Smooth muscle cell (in vitro differentiated cells): ENCODE results near the gene GRK6. TPM values are rescaled to one million over a fixed set of nuclear protein-coding genes. Genes with fewer than 3 reads are reported as not detected.
A peak's percentile ranks its signal among the peaks of the same experiment; 100 is the strongest.

Source experiments
- DNase-seq: peaks from one replicate; lab custom pipeline; 2025; ENCODE audit not compliant: unreplicated experiment; lab: John Stamatoyannopoulos, UW
- H2AFZ ChIP-seq: fragments of 200-600 bp; sonication (generic); 2 replicates; pipeline ENCODE4 v1.6.0; 2016; ENCODE audit warnings: antibody characterized with exemption, low read depth, mild to moderate bottlenecking
- H3F3A ChIP-seq: fragments of 200-600 bp; sonication (generic); 2 replicates; pipeline ENCODE4 v1.6.0; 2017; ENCODE audit warnings: antibody characterized with exemption, low read depth
- H3K27ac ChIP-seq: fragments of 200-600 bp; sonication (generic); 2 replicates; pipeline ENCODE4 v1.5.1; 2016; ENCODE audit warnings: low read depth, mild to moderate bottlenecking
- H3K27me3 ChIP-seq: fragments of 200-600 bp; sonication (generic); 2 replicates; pipeline ENCODE4 v1.6.1; 2016; ENCODE audit warnings: low read depth, mild to moderate bottlenecking
- H3K36me3 ChIP-seq: fragments of 200-600 bp; sonication (generic); 2 replicates; pipeline ENCODE4 v1.5.1; 2016; ENCODE audit warnings: low read depth
- H3K4me1 ChIP-seq: fragments of 200-600 bp; sonication (generic); 2 replicates; pipeline ENCODE4 v1.5.1; 2016; ENCODE audit warnings: low read depth
- H3K4me2 ChIP-seq: fragments of 200-600 bp; sonication (generic); 2 replicates; pipeline ENCODE4 v1.6.0; 2016; ENCODE audit warnings: mild to moderate bottlenecking
- H3K4me3 ChIP-seq: fragments of 200-600 bp; sonication (generic); 2 replicates; pipeline ENCODE4 v1.5.1; 2016; ENCODE audit warnings: mild to moderate bottlenecking
- H3K79me2 ChIP-seq: fragments of 200-600 bp; sonication (generic); 2 replicates; pipeline ENCODE4 v1.6.0; 2016; ENCODE audit warnings: low read depth, mild to moderate bottlenecking
- H3K9ac ChIP-seq: fragments of 200-600 bp; sonication (generic); 2 replicates; pipeline ENCODE4 v1.6.0; 2016; ENCODE audit warnings: low read depth
- H3K9me3 ChIP-seq: fragments of 200-600 bp; sonication (generic); replicated peaks from 2 replicates; pipeline ENCODE4 v1.5.1; 2016; ENCODE audit warnings: low read depth
- H4K20me1 ChIP-seq: fragments of 200-600 bp; sonication (generic); 2 replicates; pipeline ENCODE4 v1.6.0; 2016; ENCODE audit warnings: low read depth
- WGBS: methylation state at CpG from one replicate; pipeline ENCODE4 v1.1.7; 2016; ENCODE audit warnings: low lambda C conversion rate; 5-methylcytosine and 5-hydroxymethylcytosine counted together
- polyA plus RNA-seq: library from polyadenylated mRNA; unstranded; fragments of >200 nt; fragmentation: Nextera tagmentation; extraction: Ambion mirVana; gene quantifications from 2 replicates; pipeline ENCODE4 v1.2.1, GENCODE V29; 2016
- total RNA-seq: library from RNA; depleted of rRNA; stranded (reverse); fragments of >200 nt; gene quantifications from 2 replicates; pipeline ENCODE4 v1.2.3, GENCODE V29; 2014
- TF ChIP-seq, protein P1 (sequence below): fragments of 200-600 bp; sonication (generic); IDR thresholded peaks from 2 replicates; pipeline ENCODE4 v1.5.1; 2017; ENCODE audit warnings: borderline replicate concordance, mild to moderate bottlenecking, antibody characterized with exemption; ENCODE audit not compliant: insufficient read depth, poor library complexity, severe bottlenecking

The GRK6 gene
- total and polyA plus RNA-seq, 2 experiments from 2014 or later = 20.8 to 28.5 TPM

- WGBS = 19% methylated on average over 21 of the region's 21 CpGs
- no peak overlapping the region for H3K4me3 ChIP-seq
- no peaks in the 10 kb centered on the region for H3K27me3 ChIP-seq
- peaks cover 3% of the 10 kb centered on the region for H4K20me1 ChIP-seq
- no peaks in the 10 kb centered on the region for H3K4me1 ChIP-seq
- H3K36me3 ChIP-seq = no peaks in the 10 kb centered on the region
- H3K4me2 ChIP-seq = peak overlapping the region; percentile 63
- H3K9me3 ChIP-seq = no peaks in the 10 kb centered on the region
- TF ChIP-seq, protein P1, sequence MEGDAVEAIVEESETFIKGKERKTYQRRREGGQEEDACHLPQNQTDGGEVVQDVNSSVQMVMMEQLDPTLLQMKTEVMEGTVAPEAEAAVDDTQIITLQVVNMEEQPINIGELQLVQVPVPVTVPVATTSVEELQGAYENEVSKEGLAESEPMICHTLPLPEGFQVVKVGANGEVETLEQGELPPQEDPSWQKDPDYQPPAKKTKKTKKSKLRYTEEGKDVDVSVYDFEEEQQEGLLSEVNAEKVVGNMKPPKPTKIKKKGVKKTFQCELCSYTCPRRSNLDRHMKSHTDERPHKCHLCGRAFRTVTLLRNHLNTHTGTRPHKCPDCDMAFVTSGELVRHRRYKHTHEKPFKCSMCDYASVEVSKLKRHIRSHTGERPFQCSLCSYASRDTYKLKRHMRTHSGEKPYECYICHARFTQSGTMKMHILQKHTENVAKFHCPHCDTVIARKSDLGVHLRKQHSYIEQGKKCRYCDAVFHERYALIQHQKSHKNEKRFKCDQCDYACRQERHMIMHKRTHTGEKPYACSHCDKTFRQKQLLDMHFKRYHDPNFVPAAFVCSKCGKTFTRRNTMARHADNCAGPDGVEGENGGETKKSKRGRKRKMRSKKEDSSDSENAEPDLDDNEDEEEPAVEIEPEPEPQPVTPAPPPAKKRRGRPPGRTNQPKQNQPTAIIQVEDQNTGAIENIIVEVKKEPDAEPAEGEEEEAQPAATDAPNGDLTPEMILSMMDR = no peak
- peaks cover 11% of the 10 kb centered on the region for H3F3A ChIP-seq
- no peak overlapping the region for H2AFZ ChIP-seq
- peak overlapping the region; percentile 87 for H3K27ac ChIP-seq
- peak overlapping the region; percentile 36 for H3K9ac ChIP-seq
- no peak for DNase-seq
- H3K79me2 ChIP-seq = no peaks in the 10 kb centered on the region
Measured at GRCh38 chr5:177389241-177390169, 37.0 kb upstream of the GRK6 start.

DNA sequence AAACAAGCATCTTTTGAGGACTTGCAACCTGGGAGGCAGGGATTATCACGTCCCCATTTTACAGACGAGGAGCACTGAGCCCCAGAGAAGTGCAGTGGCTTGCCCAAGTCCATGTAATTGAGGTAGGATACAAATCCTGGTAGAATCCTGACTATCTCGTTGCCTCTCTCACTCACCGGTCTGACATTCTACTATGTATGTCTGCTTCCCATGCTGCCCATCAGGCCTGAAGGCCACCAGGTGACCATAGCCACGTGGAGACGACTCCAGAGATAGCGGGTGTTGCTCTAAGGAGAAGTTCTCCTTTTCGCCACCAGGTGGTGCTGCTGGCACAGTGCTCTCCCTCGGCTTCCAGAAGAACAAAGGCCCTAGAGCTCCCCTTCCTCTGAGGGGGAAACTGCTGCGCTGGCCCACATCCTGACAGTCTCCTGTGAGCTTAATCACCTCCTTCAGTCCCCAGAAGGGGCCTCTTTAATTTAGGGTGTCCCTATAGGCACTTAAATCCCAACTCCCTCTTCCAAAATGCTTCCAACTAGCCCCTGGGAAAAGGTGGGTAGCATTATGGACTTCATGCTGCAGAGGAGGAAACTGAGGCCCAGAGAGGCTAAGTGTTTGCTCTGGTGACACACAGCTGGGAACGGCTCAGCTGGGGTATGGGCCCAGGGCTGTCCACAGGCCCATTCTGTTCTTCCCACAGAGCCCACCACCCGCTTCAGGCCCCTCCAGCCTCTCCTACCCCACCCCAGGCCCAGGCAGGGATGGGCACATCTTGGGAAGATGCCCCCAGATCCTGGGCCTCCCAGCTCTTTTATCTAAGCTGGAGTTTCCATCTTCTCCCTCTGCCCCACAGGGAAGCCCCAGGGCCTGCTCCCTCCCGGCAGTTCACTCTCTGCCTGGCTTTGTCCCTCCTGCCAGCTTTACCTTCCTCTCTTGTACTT, 35.8 kb upstream of the GRK6 start:
- no peaks in the 10 kb centered on the region for H3K36me3 ChIP-seq
- H3K27me3 ChIP-seq = no peaks in the 10 kb centered on the region
- peak overlapping the region; percentile 63 for H3K4me2 ChIP-seq
- H3F3A ChIP-seq = peaks cover 11% of the 10 kb centered on the region
- H2AFZ ChIP-seq = peak overlapping the region; percentile 47
- peak; percentile 46 for DNase-seq
- H3K4me3 ChIP-seq = no peak overlapping the region
- peaks cover 3% of the 10 kb centered on the region for H4K20me1 ChIP-seq
- TF ChIP-seq, protein P1 = peak; percentile 91
- H3K79me2 ChIP-seq = no peaks in the 10 kb centered on the region
- peak overlapping the region; percentile 87 for H3K27ac ChIP-seq
- H3K9ac ChIP-seq = no peak overlapping the region
- WGBS = 29% methylated on average over 12 of the region's 13 CpGs
- H3K9me3 ChIP-seq = no peaks in the 10 kb centered on the region
- no peaks in the 10 kb centered on the region for H3K4me1 ChIP-seq

DNA sequence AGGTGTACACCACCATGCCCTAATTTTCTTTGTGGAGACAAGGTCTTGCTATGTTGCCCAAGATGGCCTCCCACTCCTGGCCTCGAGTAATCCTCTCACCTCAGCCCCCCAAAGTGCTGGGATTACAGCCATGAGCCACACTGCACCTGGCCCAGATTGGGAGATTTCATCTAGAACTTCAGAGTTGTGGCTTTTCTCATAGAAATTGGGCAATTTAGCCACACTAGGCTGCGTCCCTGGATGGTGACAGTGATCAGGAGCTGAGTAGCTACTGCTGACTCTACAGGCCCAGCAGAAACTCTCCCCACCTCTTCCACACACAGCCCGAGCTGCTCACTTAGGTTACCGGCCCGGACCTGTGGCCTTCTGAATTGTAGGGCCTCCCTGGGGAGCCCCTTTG, 33.7 kb upstream of the GRK6 start:
- no peaks in the 10 kb centered on the region for H3K9me3 ChIP-seq
- no peaks in the 10 kb centered on the region for H3K36me3 ChIP-seq
- TF ChIP-seq, protein P1 = no peak
- no peak overlapping the region for H3K4me3 ChIP-seq
- no peak overlapping the region for H3K4me2 ChIP-seq
- H3K79me2 ChIP-seq = no peaks in the 10 kb centered on the region
- H3F3A ChIP-seq = peaks cover 11% of the 10 kb centered on the region
- H3K4me1 ChIP-seq = no peaks in the 10 kb centered on the region
- H3K27ac ChIP-seq = no peak overlapping the region
- no peak overlapping the region for H2AFZ ChIP-seq
- no peak for DNase-seq
- WGBS = 85% methylated on average over 5 of the region's 5 CpGs
- H3K9ac ChIP-seq = no peak overlapping the region
- no peaks in the 10 kb centered on the region for H3K27me3 ChIP-seq
- peaks cover 3% of the 10 kb centered on the region for H4K20me1 ChIP-seq
